Measurements from ENCODE around the gene ARFGAP1.
A peak's percentile ranks its signal among the peaks of the same experiment; 100 is the strongest.

DNA sequence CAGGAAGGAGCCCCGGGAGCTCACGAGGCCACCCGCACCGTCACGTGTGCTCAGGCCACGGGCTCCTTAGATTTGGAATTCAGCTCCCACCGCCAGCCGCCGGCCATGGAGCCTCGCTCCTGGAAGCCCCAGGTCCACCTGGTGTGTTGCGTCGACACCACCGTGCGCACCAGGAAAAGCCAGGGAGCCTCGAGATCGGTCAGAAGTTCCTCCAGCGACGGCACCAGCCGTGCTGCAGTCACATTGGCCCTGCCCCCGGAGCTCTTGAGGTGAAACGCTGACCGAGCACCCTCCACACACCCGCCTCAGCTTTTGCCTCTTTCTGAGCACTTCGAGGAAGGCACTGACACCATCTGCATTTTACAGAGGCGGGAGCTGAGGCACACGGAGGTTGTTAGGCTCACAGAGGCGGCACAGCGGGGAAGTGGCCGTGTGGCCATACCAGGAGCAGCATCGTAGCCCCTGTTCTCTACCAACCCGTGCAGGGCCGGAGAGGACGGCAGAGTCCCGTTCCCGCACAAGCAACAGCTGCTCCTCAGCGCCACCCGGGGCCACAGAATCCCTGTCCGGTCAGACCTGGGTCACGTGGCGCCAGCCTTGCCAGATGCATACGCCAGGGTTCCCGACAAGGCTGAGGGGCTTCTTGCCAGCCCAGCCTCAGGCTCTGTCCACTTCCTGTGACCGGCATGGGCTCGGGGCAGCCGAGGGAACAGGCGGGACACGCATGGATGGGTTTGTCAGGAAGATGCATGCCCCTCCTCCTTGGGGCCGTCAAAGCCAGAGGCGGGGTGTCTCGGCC is 25.9 kb upstream of the ARFGAP1 start:
- TF ChIP-seq POLR2A (IDR thresholded peaks at IDR 0.05) (no peak), CTCF (IDR thresholded peaks at IDR 0.05) (peak in 1 of 6 experiments; percentile 5)
